GM12878 (cell line): Measurements from ENCODE around the gene TPRG1.

Experiments
- FOS ChIP-seq: IDR thresholded peaks from 3 replicates; pipeline ENCODE4 v1.6.1; 2011; ENCODE audit warnings: borderline replicate concordance; ENCODE audit not compliant: insufficient read length; ENCODE audit errors: extremely low read depth
- FOXM1 ChIP-seq: IDR thresholded peaks from 2 replicates; pipeline ENCODE4 v1.6.1; 2012; ENCODE audit warnings: low read depth, mild to moderate bottlenecking, inconsistent platforms, low read length, moderate library complexity
- HCFC1 ChIP-seq: fragments of 150-350 bp; IDR thresholded peaks from 2 replicates; pipeline ENCODE4 v1.6.1; 2014; ENCODE audit warnings: low read length
- JUNB ChIP-seq: IDR thresholded peaks from 2 replicates; pipeline ENCODE4 v1.6.1; 2016; ENCODE audit warnings: antibody characterized with exemption, mild to moderate bottlenecking
- NR2C2 ChIP-seq: IDR thresholded peaks from 2 replicates; pipeline ENCODE4 v1.6.1; 2011; ENCODE audit warnings: borderline replicate concordance, low read depth; ENCODE audit not compliant: control insufficient read depth, insufficient read length
- POLR2A ChIP-seq: IDR thresholded peaks from 2 replicates; pipeline ENCODE4 v1.6.1; 2011; ENCODE audit warnings: low read depth, mild to moderate bottlenecking, low read length
- POLR2AphosphoS2 ChIP-seq: IDR thresholded peaks from 2 replicates; pipeline ENCODE4 v1.6.1; 2011; ENCODE audit warnings: low read depth, mild to moderate bottlenecking, low read length, improper control_type of control experiment, moderate library complexity
- RAD21 ChIP-seq: IDR thresholded peaks from 2 replicates; pipeline ENCODE4 v1.6.1; 2011; ENCODE audit warnings: mild to moderate bottlenecking, low read depth, low read length, moderate library complexity; ENCODE audit not compliant: insufficient read depth
- RAD51 ChIP-seq: fragments of 450-650 bp; IDR thresholded peaks from 2 replicates; pipeline ENCODE4 v1.6.1; 2016; ENCODE audit warnings: moderate library complexity, mild to moderate bottlenecking, inconsistent platforms
- SREBF2 ChIP-seq: IDR thresholded peaks from 2 replicates; pipeline ENCODE4 v1.6.1; 2012; ENCODE audit warnings: mild to moderate bottlenecking, low read length
- TF ChIP-seq, protein P1 (sequence below), 3 experiments: IDR thresholded peaks in 2 of 3; conservative IDR thresholded peaks in 1 of 3; 2 replicates each; pipeline ENCODE4 v1.5.1; 2011; ENCODE audit warnings: low read depth in 3 of 3, low read length in 3 of 3, mild to moderate bottlenecking in 3 of 3, control low read depth in 2 of 3, moderate library complexity in 2 of 3, inconsistent platforms in 1 of 3, mixed read lengths in 1 of 3; ENCODE audit not compliant: control insufficient read depth in 2 of 3, insufficient read depth in 1 of 3; ENCODE audit errors: extremely low read depth in 1 of 3
- TF ChIP-seq, protein P2 (sequence below): fragments of 450-650 bp; IDR thresholded peaks from 2 replicates; pipeline ENCODE4 v1.6.1; 2016; ENCODE audit warnings: mild to moderate bottlenecking

DNA sequence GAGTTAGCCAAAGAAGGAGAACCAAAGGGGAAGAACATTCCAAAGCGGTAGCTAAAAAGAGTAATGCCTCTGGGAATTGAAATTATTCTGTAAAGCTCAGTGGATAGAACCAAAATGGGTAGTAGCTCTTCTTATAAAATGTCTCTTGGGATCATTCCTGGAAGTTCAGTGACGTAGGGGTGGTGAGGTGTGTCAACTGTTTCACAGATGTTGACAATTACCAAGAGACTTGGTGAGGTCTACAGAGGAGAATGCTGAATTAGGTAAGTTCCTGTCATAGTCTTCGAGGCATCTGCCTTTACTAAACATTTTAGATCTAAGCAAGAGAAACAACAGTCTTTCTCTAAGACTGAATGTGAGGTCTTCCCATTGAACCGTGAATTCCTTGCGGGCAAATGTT lies 67.8 kb downstream of the TPRG1 start:
- TF ChIP-seq NR2C2 (no peak), RAD21 (no peak), SREBF2 (no peak), RAD51 (no peak), FOS (no peak), POLR2A (no peak), HCFC1 (no peak), FOXM1 (no peak), JUNB (no peak), POLR2AphosphoS2 (no peak)
- TF ChIP-seq, protein P1, sequence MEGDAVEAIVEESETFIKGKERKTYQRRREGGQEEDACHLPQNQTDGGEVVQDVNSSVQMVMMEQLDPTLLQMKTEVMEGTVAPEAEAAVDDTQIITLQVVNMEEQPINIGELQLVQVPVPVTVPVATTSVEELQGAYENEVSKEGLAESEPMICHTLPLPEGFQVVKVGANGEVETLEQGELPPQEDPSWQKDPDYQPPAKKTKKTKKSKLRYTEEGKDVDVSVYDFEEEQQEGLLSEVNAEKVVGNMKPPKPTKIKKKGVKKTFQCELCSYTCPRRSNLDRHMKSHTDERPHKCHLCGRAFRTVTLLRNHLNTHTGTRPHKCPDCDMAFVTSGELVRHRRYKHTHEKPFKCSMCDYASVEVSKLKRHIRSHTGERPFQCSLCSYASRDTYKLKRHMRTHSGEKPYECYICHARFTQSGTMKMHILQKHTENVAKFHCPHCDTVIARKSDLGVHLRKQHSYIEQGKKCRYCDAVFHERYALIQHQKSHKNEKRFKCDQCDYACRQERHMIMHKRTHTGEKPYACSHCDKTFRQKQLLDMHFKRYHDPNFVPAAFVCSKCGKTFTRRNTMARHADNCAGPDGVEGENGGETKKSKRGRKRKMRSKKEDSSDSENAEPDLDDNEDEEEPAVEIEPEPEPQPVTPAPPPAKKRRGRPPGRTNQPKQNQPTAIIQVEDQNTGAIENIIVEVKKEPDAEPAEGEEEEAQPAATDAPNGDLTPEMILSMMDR (IDR thresholded peaks at IDR 0.05 in 2 of 3, conservative IDR thresholded peaks at IDR 0.05 in 1 of 3; ENCODE audit: control insufficient read depth in 2 of 3, extremely low read depth in 1 of 3, insufficient read depth in 1 of 3, low read depth in 3 of 3, low read length in 3 of 3): no peak
- TF ChIP-seq, protein P2, sequence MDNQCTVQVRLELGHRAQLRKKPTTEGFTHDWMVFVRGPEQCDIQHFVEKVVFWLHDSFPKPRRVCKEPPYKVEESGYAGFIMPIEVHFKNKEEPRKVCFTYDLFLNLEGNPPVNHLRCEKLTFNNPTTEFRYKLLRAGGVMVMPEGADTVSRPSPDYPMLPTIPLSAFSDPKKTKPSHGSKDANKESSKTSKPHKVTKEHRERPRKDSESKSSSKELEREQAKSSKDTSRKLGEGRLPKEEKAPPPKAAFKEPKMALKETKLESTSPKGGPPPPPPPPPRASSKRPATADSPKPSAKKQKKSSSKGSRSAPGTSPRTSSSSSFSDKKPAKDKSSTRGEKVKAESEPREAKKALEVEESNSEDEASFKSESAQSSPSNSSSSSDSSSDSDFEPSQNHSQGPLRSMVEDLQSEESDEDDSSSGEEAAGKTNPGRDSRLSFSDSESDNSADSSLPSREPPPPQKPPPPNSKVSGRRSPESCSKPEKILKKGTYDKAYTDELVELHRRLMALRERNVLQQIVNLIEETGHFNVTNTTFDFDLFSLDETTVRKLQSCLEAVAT: no peak
